Hepatic stellate cell (primary cell): ENCODE data around the gene CCBE1.
"Not testable (repeated sequence)": the region's sequence is repeated elsewhere in the genome, so short reads cannot be mapped to it uniquely, and the experiment has no call there.

Experiments
- DNase-seq: peaks from one replicate; pipeline ENCODE4 v3.0.0; 2011; ENCODE audit warnings: low spot score

CCBE1 gene

GRCh38 chr18:59539108-59539507 lies 158.1 kb downstream of the CCBE1 start:
- no peak for DNase-seq

GRCh38 chr18:59537579-59537978 lies 159.6 kb downstream of the CCBE1 start:
- DNase-seq, result no peak

GRCh38 chr18:59536166-59536565 lies 161.1 kb downstream of the CCBE1 start:
- DNase-seq, result no peak

GRCh38 chr18:59535055-59535454 lies 162.2 kb downstream of the CCBE1 start:
- no peak for DNase-seq

- DNase-seq, result no peak
Observed at GRCh38 chr18:59528866-59529265, 168.4 kb downstream of the CCBE1 start.

- DNase-seq, result no peak
Observed at GRCh38 chr18:59520562-59521355, 176.5 kb downstream of the CCBE1 start.

- no peak for DNase-seq
Observed at GRCh38 chr18:59518705-59519104, 178.5 kb downstream of the CCBE1 start.

- no peak for DNase-seq
Observed at GRCh38 chr18:59517446-59518165, 179.6 kb downstream of the CCBE1 start.

GRCh38 chr18:59516356-59517155 lies 180.7 kb downstream of the CCBE1 start:
- peak; percentile 70 for DNase-seq

GRCh38 chr18:59515956-59516355 lies 181.3 kb downstream of the CCBE1 start:
- not testable (repeated sequence) for DNase-seq

- DNase-seq, result no peak
Observed at GRCh38 chr18:59515147-59515546, 182.1 kb downstream of the CCBE1 start.

- DNase-seq, result peak; percentile 76
Observed at GRCh38 chr18:59514203-59514602, 183.0 kb downstream of the CCBE1 start.

- DNase-seq, result no peak
Observed at GRCh38 chr18:59512025-59512755, 185.0 kb downstream of the CCBE1 start.

- no peak for DNase-seq
Observed at GRCh38 chr18:59509481-59510442, 187.5 kb downstream of the CCBE1 start.

- DNase-seq, result no peak
Observed at GRCh38 chr18:59505356-59505755, 191.9 kb downstream of the CCBE1 start.

GRCh38 chr18:59502274-59503175 lies 194.7 kb downstream of the CCBE1 start:
- DNase-seq, result peak; percentile 75

- DNase-seq, result no peak
Observed at GRCh38 chr18:59501920-59502273, 195.3 kb downstream of the CCBE1 start.

- DNase-seq, result no peak
Observed at GRCh38 chr18:59500765-59501164, 196.5 kb downstream of the CCBE1 start.

- DNase-seq, result no peak
Observed at GRCh38 chr18:59498506-59499086, 198.6 kb downstream of the CCBE1 start.
